GM10266 (cell line): ENCODE results near the gene NRF1.

Experiments
- DNase-seq: peaks from one replicate; pipeline ENCODE4 v3.0.0; 2012; ENCODE audit errors: extremely low spot score
- CTCF ChIP-seq: IDR thresholded peaks from 2 replicates; pipeline ENCODE4 v1.5.1; 2012; ENCODE audit warnings: mild to moderate bottlenecking, low read depth; ENCODE audit not compliant: control insufficient read depth, insufficient read depth; ENCODE audit errors: missing control alignments

The NRF1 gene

GRCh38 chr7:129728875-129729467 lies 117.5 kb downstream of the NRF1 start:
- TF ChIP-seq CTCF = no peak
- no peak for DNase-seq

GRCh38 chr7:129729511-129729910 lies 118.0 kb downstream of the NRF1 start:
- no peak for TF ChIP-seq CTCF
- DNase-seq = no peak

- no peak for DNase-seq
- no peak for TF ChIP-seq CTCF
These were observed 118.6 kb downstream of the NRF1 start for GRCh38 chr7:129730159-129730558.

GRCh38 chr7:129734400-129734799 lies 122.9 kb downstream of the NRF1 start:
- TF ChIP-seq CTCF = no peak
- no peak for DNase-seq

- DNase-seq = no peak
- TF ChIP-seq CTCF = no peak
These were observed 127.9 kb downstream of the NRF1 start for GRCh38 chr7:129739427-129739826.

GRCh38 chr7:129740574-129741410 lies 129.3 kb downstream of the NRF1 start:
- DNase-seq = no peak
- no peak for TF ChIP-seq CTCF

GRCh38 chr7:129741743-129742213 lies 130.3 kb downstream of the NRF1 start:
- no peak for DNase-seq

More at GRCh38 chr7:129741743-129742213, 130.3 kb downstream of the NRF1 start:
- TF ChIP-seq CTCF = no peak
